Measurements from ENCODE around the gene TM2D1.

- TF ChIP-seq CTCF (IDR thresholded peaks at IDR 0.05; ENCODE audit: poor library complexity), result no peak
- no peak for TF ChIP-seq EZH2 (IDR thresholded peaks at IDR 0.05; ENCODE audit: borderline replicate concordance)
- no peak for TF ChIP-seq EZH2phosphoT487 (IDR thresholded peaks at IDR 0.05; ENCODE audit: low read depth, severe bottlenecking, unreplicated experiment)
Observed at GRCh38 chr1:61711969-61712368, 13.0 kb downstream of the TM2D1 start.
